ENCODE data around the gene CNOT9.

DNA sequence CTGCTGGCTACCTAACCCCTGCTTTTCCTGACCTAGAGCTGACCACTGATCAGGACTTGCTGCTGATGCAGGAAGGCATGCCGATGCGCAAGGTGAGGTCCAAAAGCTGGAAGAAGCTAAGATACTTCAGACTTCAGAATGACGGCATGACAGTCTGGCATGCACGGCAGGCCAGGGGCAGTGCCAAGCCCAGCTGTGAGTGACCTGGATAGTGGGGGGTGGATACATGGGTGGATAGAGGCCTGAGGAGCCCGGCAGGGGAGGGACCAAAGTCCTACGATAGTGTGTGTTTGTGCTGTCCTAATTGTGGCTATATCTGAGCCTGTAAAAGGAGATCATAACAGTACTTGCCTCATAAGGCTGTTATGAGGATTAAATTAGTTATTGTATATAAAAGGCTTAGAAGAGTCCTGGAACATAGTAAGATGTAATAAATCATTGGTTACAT lies 47.3 kb downstream of the CNOT9 start:
- no peak for TF ChIP-seq CTCF (IDR thresholded peaks at IDR 0.05)
- TF ChIP-seq, protein P1, sequence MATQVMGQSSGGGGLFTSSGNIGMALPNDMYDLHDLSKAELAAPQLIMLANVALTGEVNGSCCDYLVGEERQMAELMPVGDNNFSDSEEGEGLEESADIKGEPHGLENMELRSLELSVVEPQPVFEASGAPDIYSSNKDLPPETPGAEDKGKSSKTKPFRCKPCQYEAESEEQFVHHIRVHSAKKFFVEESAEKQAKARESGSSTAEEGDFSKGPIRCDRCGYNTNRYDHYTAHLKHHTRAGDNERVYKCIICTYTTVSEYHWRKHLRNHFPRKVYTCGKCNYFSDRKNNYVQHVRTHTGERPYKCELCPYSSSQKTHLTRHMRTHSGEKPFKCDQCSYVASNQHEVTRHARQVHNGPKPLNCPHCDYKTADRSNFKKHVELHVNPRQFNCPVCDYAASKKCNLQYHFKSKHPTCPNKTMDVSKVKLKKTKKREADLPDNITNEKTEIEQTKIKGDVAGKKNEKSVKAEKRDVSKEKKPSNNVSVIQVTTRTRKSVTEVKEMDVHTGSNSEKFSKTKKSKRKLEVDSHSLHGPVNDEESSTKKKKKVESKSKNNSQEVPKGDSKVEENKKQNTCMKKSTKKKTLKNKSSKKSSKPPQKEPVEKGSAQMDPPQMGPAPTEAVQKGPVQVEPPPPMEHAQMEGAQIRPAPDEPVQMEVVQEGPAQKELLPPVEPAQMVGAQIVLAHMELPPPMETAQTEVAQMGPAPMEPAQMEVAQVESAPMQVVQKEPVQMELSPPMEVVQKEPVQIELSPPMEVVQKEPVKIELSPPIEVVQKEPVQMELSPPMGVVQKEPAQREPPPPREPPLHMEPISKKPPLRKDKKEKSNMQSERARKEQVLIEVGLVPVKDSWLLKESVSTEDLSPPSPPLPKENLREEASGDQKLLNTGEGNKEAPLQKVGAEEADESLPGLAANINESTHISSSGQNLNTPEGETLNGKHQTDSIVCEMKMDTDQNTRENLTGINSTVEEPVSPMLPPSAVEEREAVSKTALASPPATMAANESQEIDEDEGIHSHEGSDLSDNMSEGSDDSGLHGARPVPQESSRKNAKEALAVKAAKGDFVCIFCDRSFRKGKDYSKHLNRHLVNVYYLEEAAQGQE (IDR thresholded peaks at IDR 0.05; ENCODE audit: insufficient read depth in 1 of 2, low read depth in 2 of 2, low read length in 1 of 2) = no peak
- no peak for TF ChIP-seq SIN3A (IDR thresholded peaks at IDR 0.05; ENCODE audit: borderline replicate concordance, insufficient read depth, low read depth, low read length)

Data from Panc1 (cell line).